ENCODE data around the gene NFAM1.

NFAM1 gene

GRCh38 chr22:42343121-42343454, 89.1 kb downstream of the NFAM1 start:
- Histone ChIP-seq H3K4me3 (ENCODE audit: low read length) (peak overlapping the region; percentile 30), H4K20me1 (ENCODE audit: control insufficient read depth, insufficient read depth, low read depth, low read length) (no peaks in the 10 kb centered on the region; the same call in 1 of the 2 replicates), H3K36me3 (ENCODE audit: control insufficient read depth, low read length) (no peaks in the 10 kb centered on the region), H3F3A (ENCODE audit: control insufficient read depth, insufficient read depth) (no peaks in the 10 kb centered on the region), H3K4me1 (ENCODE audit: control insufficient read depth, low read length) (no peaks in the 10 kb centered on the region), H3K9me3 (ENCODE audit: control insufficient read depth, insufficient read depth, low read length) (no peaks in the 10 kb centered on the region), H3K9me2 (replicated peaks; ENCODE audit: control insufficient read depth, low read length) (no peaks in the 10 kb centered on the region), H3K79me2 (ENCODE audit: control insufficient read depth, low read length) (no peaks in the 10 kb centered on the region), H3K27me3 (ENCODE audit: control insufficient read depth, low read length) (peaks cover 49% of the 10 kb centered on the region), H3K27ac (ENCODE audit: low read depth, low read length) (no peak overlapping the region), H3K4me2 (ENCODE audit: low read length) (peak overlapping the region; percentile 44; the same call in 1 of the 2 replicates)
- no peak for TF ChIP-seq EZH2phosphoT487 (IDR thresholded peaks at IDR 0.05; ENCODE audit: borderline replicate concordance, low read length)
- TF ChIP-seq, protein P1, sequence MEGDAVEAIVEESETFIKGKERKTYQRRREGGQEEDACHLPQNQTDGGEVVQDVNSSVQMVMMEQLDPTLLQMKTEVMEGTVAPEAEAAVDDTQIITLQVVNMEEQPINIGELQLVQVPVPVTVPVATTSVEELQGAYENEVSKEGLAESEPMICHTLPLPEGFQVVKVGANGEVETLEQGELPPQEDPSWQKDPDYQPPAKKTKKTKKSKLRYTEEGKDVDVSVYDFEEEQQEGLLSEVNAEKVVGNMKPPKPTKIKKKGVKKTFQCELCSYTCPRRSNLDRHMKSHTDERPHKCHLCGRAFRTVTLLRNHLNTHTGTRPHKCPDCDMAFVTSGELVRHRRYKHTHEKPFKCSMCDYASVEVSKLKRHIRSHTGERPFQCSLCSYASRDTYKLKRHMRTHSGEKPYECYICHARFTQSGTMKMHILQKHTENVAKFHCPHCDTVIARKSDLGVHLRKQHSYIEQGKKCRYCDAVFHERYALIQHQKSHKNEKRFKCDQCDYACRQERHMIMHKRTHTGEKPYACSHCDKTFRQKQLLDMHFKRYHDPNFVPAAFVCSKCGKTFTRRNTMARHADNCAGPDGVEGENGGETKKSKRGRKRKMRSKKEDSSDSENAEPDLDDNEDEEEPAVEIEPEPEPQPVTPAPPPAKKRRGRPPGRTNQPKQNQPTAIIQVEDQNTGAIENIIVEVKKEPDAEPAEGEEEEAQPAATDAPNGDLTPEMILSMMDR (IDR thresholded peaks at IDR 0.05; ENCODE audit: low read depth, low read length, poor library complexity, severe bottlenecking): no peak

DNA sequence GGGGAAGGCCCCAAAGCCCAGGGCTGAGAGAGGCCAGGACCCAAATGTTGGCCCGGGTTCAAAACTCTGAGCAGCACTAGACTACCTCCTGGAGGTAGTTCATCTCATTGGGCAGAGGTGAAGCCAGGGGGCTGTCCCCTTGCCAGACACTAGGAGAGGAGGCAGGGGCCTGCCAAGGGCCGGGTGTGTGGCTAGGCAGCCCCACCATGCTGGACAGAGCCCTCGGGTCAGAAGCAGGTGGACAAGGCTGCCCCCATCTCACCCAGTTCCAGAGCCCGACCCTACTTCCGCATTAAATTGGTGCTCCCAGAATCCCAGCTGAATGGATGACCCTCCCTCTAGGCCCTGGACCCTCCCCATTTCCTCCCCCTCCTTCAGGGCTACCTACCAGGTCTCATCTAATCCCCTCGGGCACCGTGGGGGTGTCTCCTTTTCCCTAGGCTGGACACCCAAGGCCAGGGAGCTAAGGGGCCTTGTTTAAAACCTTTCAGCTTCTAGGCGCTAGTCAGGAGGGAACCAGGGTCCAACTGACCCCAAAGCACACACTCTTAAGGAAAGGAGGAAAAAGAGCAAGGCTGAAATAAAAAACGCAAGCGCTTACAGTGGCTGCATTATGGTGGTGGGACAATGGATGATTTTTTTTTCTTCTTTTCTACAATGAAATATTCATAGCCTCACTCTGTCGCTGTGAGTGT, 89.6 kb downstream of the NFAM1 start:
- Histone ChIP-seq H3K27ac (ENCODE audit: low read depth, low read length) (no peak overlapping the region), H3K4me1 (ENCODE audit: control insufficient read depth, low read length) (no peaks in the 10 kb centered on the region), H3K9me2 (replicated peaks; ENCODE audit: control insufficient read depth, low read length) (no peaks in the 10 kb centered on the region), H3K4me2 (ENCODE audit: low read length) (peak overlapping the region; percentile 44; the same call in 1 of the 2 replicates), H3K9me3 (ENCODE audit: control insufficient read depth, insufficient read depth, low read length) (no peaks in the 10 kb centered on the region), H4K20me1 (ENCODE audit: control insufficient read depth, insufficient read depth, low read depth, low read length) (no peaks in the 10 kb centered on the region; the same call in 1 of the 2 replicates), H3K27me3 (ENCODE audit: control insufficient read depth, low read length) (peaks cover 54% of the 10 kb centered on the region), H3K79me2 (ENCODE audit: control insufficient read depth, low read length) (no peaks in the 10 kb centered on the region), H3K4me3 (ENCODE audit: low read length) (peak overlapping the region; percentile 30), H3F3A (ENCODE audit: control insufficient read depth, insufficient read depth) (no peaks in the 10 kb centered on the region), H3K36me3 (ENCODE audit: control insufficient read depth, low read length) (no peaks in the 10 kb centered on the region)
- TF ChIP-seq EZH2phosphoT487 (IDR thresholded peaks at IDR 0.05; ENCODE audit: borderline replicate concordance, low read length): no peak
- TF ChIP-seq, protein P1 (IDR thresholded peaks at IDR 0.05; ENCODE audit: low read depth, low read length, poor library complexity, severe bottlenecking): no peak

DNA sequence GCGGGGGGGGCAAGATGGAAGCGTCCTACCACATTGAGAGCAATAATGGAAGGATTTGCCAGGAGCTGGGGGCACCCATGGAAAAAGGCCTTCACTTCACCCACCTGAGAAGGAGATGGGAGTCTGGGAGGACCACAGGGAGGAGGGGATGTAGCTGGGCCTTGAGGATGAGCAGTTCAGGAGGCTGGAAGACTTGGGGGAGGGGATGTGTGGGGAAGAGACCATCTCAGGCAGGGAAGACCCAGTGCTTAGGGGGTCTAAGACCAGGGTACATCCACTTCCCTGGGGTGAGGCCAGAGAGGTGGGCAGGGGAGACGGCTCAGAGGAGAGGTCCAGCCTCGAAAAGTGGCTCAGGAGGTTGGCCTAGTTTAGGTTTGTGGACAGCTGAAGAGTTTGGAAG, 90.4 kb downstream of the NFAM1 start:
- H3K9me2 ChIP-seq (replicated peaks; ENCODE audit: control insufficient read depth, low read length): no peaks in the 10 kb centered on the region
- no peaks in the 10 kb centered on the region; the same call in 1 of the 2 replicates for H4K20me1 ChIP-seq (ENCODE audit: control insufficient read depth, insufficient read depth, low read depth, low read length)
- H3K4me3 ChIP-seq (ENCODE audit: low read length): no peak overlapping the region
- H3K27me3 ChIP-seq (ENCODE audit: control insufficient read depth, low read length): peaks cover 55% of the 10 kb centered on the region
- H3K36me3 ChIP-seq (ENCODE audit: control insufficient read depth, low read length): no peaks in the 10 kb centered on the region
- H3K4me1 ChIP-seq (ENCODE audit: control insufficient read depth, low read length): no peaks in the 10 kb centered on the region
- H3K9me3 ChIP-seq (ENCODE audit: control insufficient read depth, insufficient read depth, low read length): no peaks in the 10 kb centered on the region
- H3K79me2 ChIP-seq (ENCODE audit: control insufficient read depth, low read length): no peaks in the 10 kb centered on the region
- H3K27ac ChIP-seq (ENCODE audit: low read depth, low read length): no peak overlapping the region
- H3F3A ChIP-seq (ENCODE audit: control insufficient read depth, insufficient read depth): no peaks in the 10 kb centered on the region
- TF ChIP-seq, protein P1 (IDR thresholded peaks at IDR 0.05; ENCODE audit: low read depth, low read length, poor library complexity, severe bottlenecking): no peak
- no peak for TF ChIP-seq EZH2phosphoT487 (IDR thresholded peaks at IDR 0.05; ENCODE audit: borderline replicate concordance, low read length)
- H3K4me2 ChIP-seq (ENCODE audit: low read length): no peak overlapping the region

Measured in DOHH2 (cell line).